B cell (primary cell): ENCODE measurements around the gene PHYHIPL. TPM values are rescaled to one million over a fixed set of nuclear protein-coding genes. Genes with fewer than 3 reads are reported as not detected.

Experiments
- ATAC-seq: fragments of 200-7000 bp; cut with Tn5 transposase; one replicate; pipeline ENCODE4 v1.10.0; 2021; ENCODE audit warnings: low read depth, mild to moderate bottlenecking, moderate number of reproducible peaks, moderate library complexity
- CTCF ChIA-PET: fragments of 350-600 bp; sonication (Branson Sonifier 250); formaldehyde crosslinking; loops from one replicate; lab custom pipeline; 2021; ENCODE audit warnings: antibody characterized with exemption, inconsistent platforms; lab: Charles Lee
- POLR2A ChIA-PET: fragments of 350-600 bp; sonication (Branson Sonifier 250); formaldehyde crosslinking; loops from one replicate; lab custom pipeline; 2021; ENCODE audit warnings: antibody characterized with exemption; lab: Charles Lee
- DNase-seq: peaks from one replicate; pipeline ENCODE4 v3.0.0; 2013
- H2AFZ ChIP-seq: 2 replicates; pipeline ENCODE4 v1.6.1; 2012; ENCODE audit warnings: mild to moderate bottlenecking, low read depth, low read length; ENCODE audit not compliant: insufficient read depth, poor library complexity, severe bottlenecking
- H3K27ac ChIP-seq, 2 donors: 1 replicate in 1 of 2; 2 replicates in 1 of 2; pipeline ENCODE4 v1.5.1; 2012 to 2013; ENCODE audit warnings: low read length in 2 of 2, mild to moderate bottlenecking in 2 of 2, moderate library complexity in 1 of 2
- H3K27me3 ChIP-seq, 4 experiments: fragments of 200-600 bp in 1 of 4; sonication (generic) in 1 of 4; replicated peaks in 1 of 4; 1 replicate in 2 of 4; 2 replicates in 2 of 4; pipeline versions ENCODE4 v1.6.1 to v1.7.0; 2013 to 2016; ENCODE audit warnings: low read length in 3 of 4, mild to moderate bottlenecking in 2 of 4, mixed read lengths in 1 of 4, moderate library complexity in 1 of 4; ENCODE audit not compliant: insufficient read depth in 4 of 4, control insufficient read depth in 3 of 4; ENCODE audit errors: control extremely low read depth in 1 of 4
- H3K36me3 ChIP-seq, 2 experiments: replicated peaks in 1 of 2; 1 replicate in 1 of 2; 2 replicates in 1 of 2; pipeline versions ENCODE4 v1.6.1 to v1.7.1; 2013; ENCODE audit warnings: low read length in 1 of 2; ENCODE audit not compliant: insufficient read depth in 2 of 2, control insufficient read depth in 1 of 2; ENCODE audit errors: control extremely low read depth in 1 of 2, extremely low read depth in 1 of 2
- H3K4me1 ChIP-seq, 2 donors: fragments of 200-600 bp in 1 of 2; sonication (generic) in 1 of 2; 1 replicate in 1 of 2; 2 replicates in 1 of 2; pipeline versions ENCODE4 v1.5.1 to v1.6.1; 2013 to 2017; ENCODE audit warnings: low read length in 2 of 2; ENCODE audit not compliant: control insufficient read depth in 2 of 2, insufficient read depth in 2 of 2
- H3K4me2 ChIP-seq: replicated peaks from 2 replicates; pipeline ENCODE3; 2012; ENCODE audit warnings: mild to moderate bottlenecking, low read depth, low read length; ENCODE audit not compliant: poor library complexity, severe bottlenecking
- H3K4me3 ChIP-seq, 5 experiments: fragments of 200-600 bp in 1 of 5; sonication (generic) in 1 of 5; 1 replicate in 3 of 5; 2 replicates in 2 of 5; pipeline versions ENCODE4 v1.5.1 to v1.7.0; 2011 to 2016; ENCODE audit warnings: low read length in 4 of 5, mild to moderate bottlenecking in 4 of 5, low read depth in 2 of 5, control low read depth in 1 of 5, moderate library complexity in 1 of 5; ENCODE audit not compliant: insufficient read depth in 1 of 5; ENCODE audit errors: control extremely low read depth in 1 of 5, extremely low read depth in 1 of 5
- H3K79me2 ChIP-seq: fragments of 200-600 bp; sonication (generic); one replicate; pipeline ENCODE4 v1.6.0; 2016; ENCODE audit warnings: low read length; ENCODE audit not compliant: control insufficient read depth, insufficient read depth
- H3K9ac ChIP-seq: fragments of 200-600 bp; sonication (generic); 2 replicates; pipeline ENCODE4 v1.6.1; 2017; ENCODE audit warnings: mild to moderate bottlenecking, low read length, moderate library complexity
- H3K9me3 ChIP-seq, 3 donors: one replicate each; pipeline versions ENCODE4 v1.6.1 to v1.7.1; 2013; ENCODE audit warnings: low read length in 2 of 3; ENCODE audit not compliant: control insufficient read depth in 2 of 3, insufficient read depth in 1 of 3; ENCODE audit errors: control extremely low read depth in 1 of 3
- H4K20me1 ChIP-seq: 2 replicates; pipeline ENCODE4 v1.6.0; 2012; ENCODE audit warnings: mild to moderate bottlenecking, low read length; ENCODE audit not compliant: insufficient read depth, control insufficient read depth, poor library complexity, severe bottlenecking
- H3K27ac Mint-ChIP-seq: one replicate; pipeline ENCODE4 v1.8.0; 2021; ENCODE audit warnings: mixed read lengths
- H3K27me3 Mint-ChIP-seq: one replicate; pipeline ENCODE4 v1.8.0; 2021; ENCODE audit warnings: mixed read lengths
- H3K4me1 Mint-ChIP-seq: one replicate; pipeline ENCODE4 v1.8.0; 2021; ENCODE audit warnings: mixed read lengths
- H3K4me3 Mint-ChIP-seq: one replicate; pipeline ENCODE4 v1.8.0; 2021; ENCODE audit warnings: mixed read lengths
- H3K9me3 Mint-ChIP-seq: one replicate; pipeline ENCODE4 v1.8.0; 2022; ENCODE audit warnings: mixed read lengths; ENCODE audit not compliant: insufficient read depth
- EZH2 ChIP-seq: IDR thresholded peaks from 2 replicates; pipeline ENCODE4 v1.6.1; 2012; ENCODE audit warnings: borderline replicate concordance, low read depth, mild to moderate bottlenecking, moderate library complexity, low read length; ENCODE audit not compliant: insufficient read depth, poor library complexity, severe bottlenecking
- WGBS: methylation state at CpG from one replicate; pipeline ENCODE4 v1.1.5; 2013; ENCODE audit warnings: missing lambda C conversion rate; ENCODE audit not compliant: insufficient coverage; 5-methylcytosine and 5-hydroxymethylcytosine counted together
- intact Hi-C: fragments of 100-400 bp; cut with micrococcal nuclease; formaldehyde crosslinking; loops from one replicate; pipeline ENCODE4 v1.10.0; 2022
- polyA plus RNA-seq: library from polyadenylated mRNA; depleted of rRNA; stranded (reverse); fragments of >200 nt; gene quantifications from 2 replicates; pipeline ENCODE4 v1.2.3, GENCODE V29; 2012
- total RNA-seq, 2 donors: library from RNA; stranded (reverse); fragments of 120-200 nt in 1 of 2; gene quantifications; 1 replicate in 1 of 2; 2 replicates in 1 of 2; pipeline versions ENCODE4 v1.2.3 to v1.2.4, GENCODE V29; 2013 to 2022
- TF ChIP-seq, protein P1 (sequence below): fragments of 200-600 bp; IDR thresholded peaks from one replicate; pipeline ENCODE4 v1.8.0; 2022; ENCODE audit warnings: antibody characterized with exemption, mild to moderate bottlenecking

PHYHIPL gene
- total and polyA plus RNA-seq, 2 donors (not counting 1 experiment from before 2014, with no cell fraction given) = not detected

DNA sequence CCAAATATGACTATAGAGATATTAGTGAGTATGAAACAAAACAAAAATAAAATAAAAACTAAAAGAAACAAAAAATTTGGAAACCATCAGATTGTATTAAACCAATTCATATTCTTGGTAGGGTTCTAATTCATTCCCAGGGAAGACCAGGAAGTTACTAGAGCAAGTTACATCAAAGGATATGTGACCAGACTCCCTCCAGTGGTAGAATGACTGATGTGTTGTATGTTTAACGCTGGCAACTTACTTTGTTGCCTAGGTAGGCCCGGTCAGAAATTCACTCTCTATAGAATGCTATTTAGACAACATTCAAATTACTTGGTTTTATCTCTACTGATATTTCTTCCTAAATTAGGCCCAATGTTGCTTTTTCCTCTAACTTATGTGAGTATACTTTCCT is 5.2 kb downstream of the PHYHIPL start:
- ATAC-seq = no peak
- H3K4me3 ChIP-seq = no peak overlapping the region
- H4K20me1 ChIP-seq = no peaks in the 10 kb centered on the region
- no peak for TF ChIP-seq EZH2
- TF ChIP-seq, protein P1, sequence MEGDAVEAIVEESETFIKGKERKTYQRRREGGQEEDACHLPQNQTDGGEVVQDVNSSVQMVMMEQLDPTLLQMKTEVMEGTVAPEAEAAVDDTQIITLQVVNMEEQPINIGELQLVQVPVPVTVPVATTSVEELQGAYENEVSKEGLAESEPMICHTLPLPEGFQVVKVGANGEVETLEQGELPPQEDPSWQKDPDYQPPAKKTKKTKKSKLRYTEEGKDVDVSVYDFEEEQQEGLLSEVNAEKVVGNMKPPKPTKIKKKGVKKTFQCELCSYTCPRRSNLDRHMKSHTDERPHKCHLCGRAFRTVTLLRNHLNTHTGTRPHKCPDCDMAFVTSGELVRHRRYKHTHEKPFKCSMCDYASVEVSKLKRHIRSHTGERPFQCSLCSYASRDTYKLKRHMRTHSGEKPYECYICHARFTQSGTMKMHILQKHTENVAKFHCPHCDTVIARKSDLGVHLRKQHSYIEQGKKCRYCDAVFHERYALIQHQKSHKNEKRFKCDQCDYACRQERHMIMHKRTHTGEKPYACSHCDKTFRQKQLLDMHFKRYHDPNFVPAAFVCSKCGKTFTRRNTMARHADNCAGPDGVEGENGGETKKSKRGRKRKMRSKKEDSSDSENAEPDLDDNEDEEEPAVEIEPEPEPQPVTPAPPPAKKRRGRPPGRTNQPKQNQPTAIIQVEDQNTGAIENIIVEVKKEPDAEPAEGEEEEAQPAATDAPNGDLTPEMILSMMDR = no peak
- no peaks in the 10 kb centered on the region for H3K4me1 ChIP-seq
- ChIA-PET CTCF (no interaction called here), POLR2A (no interaction called here)
- no peak overlapping the region for H3K27ac Mint-ChIP-seq
- H3K4me1 Mint-ChIP-seq = peaks cover 6% of the 10 kb centered on the region
- DNase-seq = no peak
- H3K27me3 Mint-ChIP-seq = peaks cover 10% of the 10 kb centered on the region
- no peak overlapping the region for H3K4me2 ChIP-seq
- H2AFZ ChIP-seq = no peak overlapping the region
- H3K27ac ChIP-seq = no peak overlapping the region
- no peaks in the 10 kb centered on the region for H3K36me3 ChIP-seq
- no CpG with 5 or more reads among the region's 2 CpGs for WGBS
- no peak overlapping the region for H3K4me3 Mint-ChIP-seq
- H3K79me2 ChIP-seq = no peaks in the 10 kb centered on the region
- H3K9me3 Mint-ChIP-seq = peaks cover 2% of the 10 kb centered on the region
- peaks cover 0 to 5% (median 2%) of the 10 kb centered on the region in 4 experiments for H3K27me3 ChIP-seq
- H3K9me3 ChIP-seq = peaks cover 0 to 5% (median 0%) of the 10 kb centered on the region in 3 donors
- intact Hi-C loops = no loop called here
- H3K9ac ChIP-seq = no peak overlapping the region

GRCh38 chr10:59190332-59190731 is 13.9 kb downstream of the PHYHIPL start:
- Histone ChIP-seq H3K27me3 (no peaks in the 10 kb centered on the region), H3K4me3 (no peak overlapping the region), H3K9me3 (no peaks in the 10 kb centered on the region), H3K4me2 (no peak overlapping the region), H3K27ac (no peak overlapping the region), H3K79me2 (no peaks in the 10 kb centered on the region), H3K4me1 (no peaks in the 10 kb centered on the region), H2AFZ (no peak overlapping the region), H4K20me1 (no peaks in the 10 kb centered on the region), H3K9ac (no peak overlapping the region), H3K36me3 (no peaks in the 10 kb centered on the region)
- no CpG with 5 or more reads among the region's 1 CpG for WGBS
- DNase-seq (no peak), ATAC-seq (no peak)
- H3K4me3 Mint-ChIP-seq = no peak overlapping the region
- TF ChIP-seq EZH2 = no peak
- TF ChIP-seq, protein P1 = no peak
- H3K27me3 Mint-ChIP-seq = no peaks in the 10 kb centered on the region
- no peaks in the 10 kb centered on the region for H3K9me3 Mint-ChIP-seq
- intact Hi-C loops = no loop called here
- no peak overlapping the region for H3K27ac Mint-ChIP-seq
- POLR2A ChIA-PET = no interaction called here
- CTCF ChIA-PET = no interaction called here
- no peaks in the 10 kb centered on the region for H3K4me1 Mint-ChIP-seq
